Thymus (tissue), 11 donors: Measurements from ENCODE around the gene OS9. TPM values are rescaled to one million over a fixed set of nuclear protein-coding genes. Genes with fewer than 3 reads are reported as not detected.
A peak's percentile ranks its signal among the peaks of the same experiment; 100 is the strongest.

ENCODE experiments used
- DNase-seq, 9 donors: peaks; one replicate each; pipeline ENCODE4 v3.0.0-alpha.2; 2013; ENCODE audit warnings: low spot score in 9 of 9, low read depth in 6 of 9, missing footprints in 1 of 9
- H3K27ac ChIP-seq, 2 donors: one replicate each; pipeline ENCODE4 v1.5.1; 2013; ENCODE audit warnings: control low read depth in 1 of 2, low read depth in 1 of 2, low read length in 1 of 2, mild to moderate bottlenecking in 1 of 2, moderate library complexity in 1 of 2
- H3K27me3 ChIP-seq, 2 donors: one replicate each; pipeline ENCODE4 v1.5.1; 2013; ENCODE audit warnings: low read length in 1 of 2; ENCODE audit not compliant: control insufficient read depth in 2 of 2, insufficient read depth in 1 of 2
- H3K36me3 ChIP-seq, 2 donors: one replicate each; pipeline ENCODE4 v1.5.1; 2013; ENCODE audit warnings: low read length in 1 of 2, mild to moderate bottlenecking in 1 of 2, moderate library complexity in 1 of 2; ENCODE audit not compliant: control insufficient read depth in 2 of 2, insufficient read depth in 2 of 2
- H3K4me1 ChIP-seq, 2 donors: one replicate each; pipeline ENCODE4 v1.5.1; 2013; ENCODE audit warnings: low read length in 2 of 2; ENCODE audit not compliant: control insufficient read depth in 2 of 2, insufficient read depth in 2 of 2
- H3K4me3 ChIP-seq, 2 donors: one replicate each; pipeline ENCODE4 v1.5.1; 2013; ENCODE audit warnings: low read length in 2 of 2, control low read depth in 1 of 2, mild to moderate bottlenecking in 1 of 2
- H3K9me3 ChIP-seq, 2 donors: one replicate each; pipeline ENCODE4 v1.5.1; 2013; ENCODE audit warnings: low read length in 1 of 2, mild to moderate bottlenecking in 1 of 2; ENCODE audit not compliant: control insufficient read depth in 2 of 2, insufficient read depth in 1 of 2
- WGBS: extraction: QIAGEN DNeasy Blood & Tissue Kit; methylation state at CpG from one replicate; pipeline ENCODE4 v1.1.7; 2013; 5-methylcytosine and 5-hydroxymethylcytosine counted together
- polyA plus RNA-seq: library from polyadenylated mRNA; stranded (reverse); fragments of 200-250 nt; gene quantifications from one replicate; pipeline ENCODE4 v1.2.3, GENCODE V29; 2013
- total RNA-seq: library from RNA; stranded (reverse); fragments of 120-200 nt; gene quantifications from one replicate; pipeline ENCODE4 v1.2.4, GENCODE V29; 2013
- donor health status: healthy.

Gene OS9
- total and polyA plus RNA-seq, 2 donors = 111 to 166 TPM

GRCh38 chr12:57679697-57680096, 14.2 kb upstream of the OS9 start:
- Histone ChIP-seq H3K27ac (no peak overlapping the region), H3K27me3 (no peaks in the 10 kb centered on the region), H3K4me1 (no peaks in the 10 kb centered on the region), H3K4me3 (no peak overlapping the region), H3K9me3 (no peaks in the 10 kb centered on the region), H3K36me3 (no peaks in the 10 kb centered on the region)
- DNase-seq = no peak

GRCh38 chr12:57687862-57688261, 6.1 kb upstream of the OS9 start:
- no peak overlapping the region for H3K27ac ChIP-seq
- H3K4me1 ChIP-seq = no peaks in the 10 kb centered on the region
- H3K4me3 ChIP-seq = no peak overlapping the region
- no peak for DNase-seq
- WGBS = 89% methylated on average over 4 of the region's 4 CpGs
- peaks cover 0 to 15% of the 10 kb centered on the region in 2 donors for H3K27me3 ChIP-seq
- H3K9me3 ChIP-seq = no peaks in the 10 kb centered on the region
- no peaks in the 10 kb centered on the region for H3K36me3 ChIP-seq

- WGBS = 79% methylated on average over 2 of the region's 2 CpGs
These were observed 5.0 kb upstream of the OS9 start for GRCh38 chr12:57688931-57689330.

GRCh38 chr12:57692500-57692899, 1.4 kb upstream of the OS9 start:
- Histone ChIP-seq H3K27me3 (peaks cover 0 to 5% of the 10 kb centered on the region in 2 donors), H3K27ac (no peak overlapping the region), H3K36me3 (peaks cover 17 to 18% of the 10 kb centered on the region in 2 donors), H3K4me1 (peaks cover 10 to 11% of the 10 kb centered on the region in 2 donors), H3K9me3 (no peaks in the 10 kb centered on the region), H3K4me3 (no peak overlapping the region)
- 94% methylated on average over 15 of the region's 15 CpGs for WGBS
- DNase-seq = no peak

More at GRCh38 chr12:57688931-57689330, 5.0 kb upstream of the OS9 start:
- H3K36me3 ChIP-seq = no peaks in the 10 kb centered on the region
- no peaks in the 10 kb centered on the region for H3K9me3 ChIP-seq
- no peak overlapping the region for H3K4me3 ChIP-seq
- H3K27me3 ChIP-seq = peaks cover 0 to 15% of the 10 kb centered on the region in 2 donors
- H3K4me1 ChIP-seq = peaks cover 2 to 3% of the 10 kb centered on the region in 2 donors
- no peak for DNase-seq
- H3K27ac ChIP-seq = no peak overlapping the region

GRCh38 chr12:57693317-57693658, 644 bp upstream of the OS9 start:
- H3K27ac ChIP-seq = peak overlapping the region in 1 of 2 donors; percentile 54
- H3K4me1 ChIP-seq = peaks cover 10 to 11% of the 10 kb centered on the region in 2 donors
- peaks cover 22 to 25% of the 10 kb centered on the region in 2 donors for H3K36me3 ChIP-seq
- DNase-seq = no peak
- peak overlapping the region in 1 of 2 donors; percentile 22 for H3K4me3 ChIP-seq
- 67% methylated on average over 10 of the region's 10 CpGs for WGBS
- no peaks in the 10 kb centered on the region for H3K27me3 ChIP-seq
- no peaks in the 10 kb centered on the region for H3K9me3 ChIP-seq

GRCh38 chr12:57694459-57695019, 607 bp downstream of the OS9 start:
- Histone ChIP-seq H3K4me3 (peak overlapping the region; percentile 73 to 97), H3K27me3 (no peaks in the 10 kb centered on the region), H3K36me3 (peaks cover 22 to 29% of the 10 kb centered on the region in 2 donors), H3K9me3 (no peaks in the 10 kb centered on the region), H3K4me1 (peaks cover 10 to 11% of the 10 kb centered on the region in 2 donors), H3K27ac (peak overlapping the region; percentile 48 to 70)
- DNase-seq = peak in 4 of 9 donors; percentile 4 to 31 (median 10)
- WGBS = under 1% methylated on average over 15 of the region's 15 CpGs

GRCh38 chr12:57695770-57696432, 2.0 kb downstream of the OS9 start:
- WGBS = 99% methylated on average over 11 of the region's 11 CpGs
- Histone ChIP-seq H3K4me3 (no peak overlapping the region), H3K36me3 (peaks cover 24 to 29% of the 10 kb centered on the region in 2 donors), H3K27me3 (no peaks in the 10 kb centered on the region), H3K4me1 (peaks cover 10 to 11% of the 10 kb centered on the region in 2 donors), H3K9me3 (no peaks in the 10 kb centered on the region), H3K27ac (no peak overlapping the region)
- no peak for DNase-seq

- DNase-seq = no peak
- H3K4me1 ChIP-seq = peaks cover 10 to 11% of the 10 kb centered on the region in 2 donors
- H3K36me3 ChIP-seq = peaks cover 24 to 31% of the 10 kb centered on the region in 2 donors
- H3K27ac ChIP-seq = no peak overlapping the region
- WGBS = 95% methylated on average over 1 of the region's 1 CpG
- no peak overlapping the region for H3K4me3 ChIP-seq
- no peaks in the 10 kb centered on the region for H3K9me3 ChIP-seq
- no peaks in the 10 kb centered on the region for H3K27me3 ChIP-seq
These were observed 3.1 kb downstream of the OS9 start for GRCh38 chr12:57697076-57697475.

- Histone ChIP-seq H3K4me1 (peaks cover 7 to 8% of the 10 kb centered on the region in 2 donors), H3K9me3 (peaks cover 0 to 4% of the 10 kb centered on the region in 2 donors), H3K4me3 (no peak overlapping the region), H3K36me3 (peaks cover 28 to 33% of the 10 kb centered on the region in 2 donors), H3K27me3 (no peaks in the 10 kb centered on the region), H3K27ac (no peak overlapping the region)
- no peak for DNase-seq
- WGBS = 95% methylated on average over 3 of the region's 3 CpGs
These were observed 4.5 kb downstream of the OS9 start for GRCh38 chr12:57698414-57698813.
